HG02885 (cell line): ENCODE measurements around the gene PRX.
"Not testable (repeated sequence)": the region's sequence is repeated elsewhere in the genome, so short reads cannot be mapped to it uniquely, and the experiment has no call there.

Source experiments
- ATAC-seq: cut with Tn5 transposase; IDR thresholded peaks from one replicate; pipeline ENCODE4 v1.9.1; 2021; ENCODE audit warnings: mild to moderate bottlenecking; ENCODE audit not compliant: unreplicated experiment, poor library complexity

The PRX gene

DNA sequence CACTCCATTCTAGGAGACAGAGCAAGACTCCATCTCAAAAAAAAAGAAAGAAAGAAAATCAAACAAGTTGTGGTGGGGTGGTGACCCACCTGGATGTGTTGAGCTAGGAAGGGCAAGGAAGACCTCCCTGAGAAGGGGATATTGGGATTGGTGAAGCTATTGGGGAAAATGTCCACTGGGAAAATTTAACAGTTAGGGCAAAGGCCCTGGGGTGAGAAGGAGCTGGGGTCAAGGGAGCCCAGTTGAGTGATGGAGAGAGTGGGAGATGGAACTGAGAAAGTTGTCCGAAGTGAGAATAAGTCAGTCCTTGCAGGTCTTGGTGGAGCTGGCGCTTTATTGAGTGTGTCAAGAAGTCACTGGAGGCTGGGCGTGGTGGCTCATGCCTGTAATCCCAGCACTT is 25.1 kb upstream of the PRX start:
- ATAC-seq = no peak

DNA sequence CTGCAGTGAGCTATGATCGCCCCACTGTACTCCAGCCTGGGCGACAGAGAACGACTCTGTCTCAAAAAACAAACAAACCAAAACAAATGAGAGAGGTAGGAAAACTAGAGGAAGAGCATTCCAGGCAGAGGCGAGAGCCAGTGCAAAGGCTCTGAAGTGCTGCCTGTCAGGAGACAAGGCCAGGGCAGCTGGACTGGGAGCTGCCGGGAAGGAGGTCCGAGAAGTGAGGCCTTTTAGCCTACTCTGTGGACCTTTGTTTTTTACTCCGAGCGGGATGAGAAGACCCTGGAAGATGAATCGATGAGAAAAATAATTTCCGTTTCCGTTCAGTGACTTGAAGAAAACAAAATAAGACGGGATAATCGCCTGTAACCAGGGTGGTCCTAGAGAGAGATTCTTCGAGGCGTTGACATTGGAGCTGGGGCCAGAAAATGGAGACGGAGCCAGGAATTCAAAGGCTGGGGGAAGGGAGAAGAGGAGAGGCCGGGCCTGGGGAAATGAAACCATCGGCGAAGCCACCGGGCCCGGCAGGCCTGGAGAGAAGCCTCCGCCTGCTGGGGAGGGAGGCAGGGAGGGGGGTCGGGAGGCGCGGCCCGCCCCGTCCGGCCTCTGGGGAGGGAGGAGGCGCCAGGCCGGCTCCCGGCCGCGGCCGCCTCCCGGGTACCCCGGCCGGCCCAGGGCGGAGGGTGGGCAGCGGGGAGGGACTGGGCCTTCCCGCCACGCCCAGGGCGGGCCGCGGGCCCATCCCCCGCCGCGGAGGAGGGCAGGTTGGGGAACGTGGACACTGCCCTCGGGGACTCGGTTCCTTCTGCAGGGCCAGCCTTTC is 20.4 kb upstream of the PRX start:
- ATAC-seq = peak; percentile 67

DNA sequence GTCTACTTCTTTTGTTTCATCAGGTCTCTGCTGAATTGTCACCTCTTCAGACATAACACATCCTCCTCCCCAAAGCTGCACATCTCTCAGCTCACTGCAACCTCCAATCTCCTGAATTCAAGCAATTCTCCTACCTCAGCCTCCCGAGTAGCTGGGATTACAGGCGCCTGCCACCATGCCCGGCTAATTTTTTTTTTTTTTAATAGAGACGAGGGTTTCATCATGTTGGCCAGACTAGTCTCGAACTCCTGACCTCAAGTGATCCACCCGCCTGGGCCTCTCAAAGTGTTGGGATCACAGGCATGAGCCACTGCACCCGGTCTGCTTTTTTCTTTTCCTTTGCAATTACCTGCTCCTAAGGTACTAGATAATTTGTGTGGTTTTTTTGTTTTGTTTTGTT is 19.6 kb upstream of the PRX start:
- ATAC-seq = not testable (repeated sequence)

DNA sequence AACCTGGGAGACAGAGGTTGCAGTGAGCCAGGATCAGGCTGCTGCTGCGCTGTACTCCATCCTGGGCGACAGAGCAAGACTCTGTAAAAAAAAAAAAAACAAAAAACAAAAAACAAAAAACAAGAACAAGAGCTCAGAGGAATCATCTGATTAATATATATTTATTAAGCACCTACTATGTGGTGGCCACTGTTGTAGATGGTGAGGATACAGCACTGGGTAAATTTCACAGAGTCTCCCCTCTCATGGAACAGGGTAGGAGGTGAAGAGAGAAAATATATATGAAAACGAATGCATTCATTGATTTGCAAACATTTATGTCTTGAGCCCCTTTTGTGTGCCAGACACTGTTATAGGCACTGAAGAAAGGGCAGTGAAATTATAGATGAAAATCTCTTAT is 18.5 kb upstream of the PRX start:
- ATAC-seq = no peak

DNA sequence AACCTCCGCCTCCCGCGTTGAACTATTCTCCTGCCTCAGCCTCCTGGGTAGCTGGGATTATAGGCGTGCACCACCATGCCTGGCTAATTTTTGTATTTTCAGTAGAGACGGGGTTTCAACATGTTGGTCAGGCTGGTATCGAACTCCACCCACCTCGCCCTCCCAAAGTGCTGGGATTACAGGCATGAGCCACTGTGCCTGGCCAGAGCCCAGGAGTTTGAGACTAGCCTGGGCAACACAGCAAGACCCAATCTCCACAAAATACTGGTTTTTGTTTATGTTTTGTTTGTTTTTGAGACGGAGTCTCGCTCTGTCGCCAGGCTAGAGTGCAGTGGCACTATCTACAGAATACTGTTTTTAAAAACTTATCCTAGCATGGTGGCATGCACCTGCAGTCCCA is 17.1 kb upstream of the PRX start:
- not testable (repeated sequence) for ATAC-seq

DNA sequence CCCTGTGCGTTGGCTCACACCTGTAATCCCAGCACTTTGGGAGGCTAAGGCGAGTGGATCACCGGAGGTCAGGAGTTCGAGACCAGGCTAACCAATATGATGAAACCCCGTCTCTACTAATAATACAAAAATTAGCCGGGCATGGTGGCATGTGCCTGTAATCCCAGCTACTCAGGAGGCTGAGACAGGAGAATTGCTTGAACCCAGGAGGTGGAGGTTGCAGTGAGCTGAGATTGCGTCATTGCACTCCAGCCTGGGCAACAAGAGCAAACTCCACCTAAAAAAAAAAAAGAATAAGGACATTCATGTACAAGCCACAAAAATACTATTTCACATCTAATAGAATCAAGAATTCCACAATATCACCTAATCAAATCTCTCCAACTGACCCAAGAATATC is 15.0 kb upstream of the PRX start:
- not testable (repeated sequence) for ATAC-seq

DNA sequence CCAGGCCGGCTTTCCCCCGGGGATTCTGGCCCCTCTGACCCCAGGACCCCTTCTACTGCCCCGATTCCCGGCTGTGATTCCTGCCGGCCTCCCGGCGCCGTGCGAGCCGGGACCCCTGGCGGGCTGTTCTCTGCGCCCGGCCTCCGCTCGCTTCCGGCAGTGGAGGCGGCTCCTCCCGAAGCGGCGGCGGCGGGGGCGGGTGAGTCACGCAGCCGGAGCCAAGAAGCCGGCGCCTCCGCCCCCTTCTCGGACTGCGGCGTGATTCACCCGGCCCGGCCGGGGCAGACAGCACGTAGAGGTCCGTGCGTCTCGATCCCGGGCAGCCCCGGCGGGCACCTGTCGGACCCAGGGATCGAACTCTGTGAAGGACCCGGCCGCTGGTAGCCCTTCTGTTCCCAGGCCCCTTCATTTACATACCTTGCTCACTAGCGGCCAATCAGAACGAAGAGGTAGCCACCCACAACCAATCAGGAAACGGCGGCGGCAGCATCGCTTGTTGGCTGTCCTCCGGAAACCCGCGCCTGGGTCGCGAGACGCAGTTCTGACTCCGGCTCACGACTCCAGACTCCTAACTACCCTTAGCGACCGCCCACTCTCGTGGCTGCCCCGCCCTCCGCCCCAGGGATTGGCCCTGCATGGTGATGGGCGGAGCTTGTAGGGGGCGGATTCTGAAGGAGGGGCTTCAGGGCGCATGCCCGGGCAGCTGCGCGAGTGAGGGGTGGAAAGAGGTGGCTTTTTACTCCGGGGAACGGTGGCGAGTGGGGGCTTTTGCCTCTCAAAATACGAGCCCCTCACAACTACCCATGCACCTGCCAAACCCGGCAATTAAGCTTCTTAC is 12.5 kb upstream of the PRX start, which contains the start of gene SERTAD1:
TSS of gene SERTAD1 (minus strand) at position 543 of the 838 bp plus-strand sequence. CDS start 2,446 bp downstream, outside the sequence.
- ATAC-seq = peak; percentile 85

DNA sequence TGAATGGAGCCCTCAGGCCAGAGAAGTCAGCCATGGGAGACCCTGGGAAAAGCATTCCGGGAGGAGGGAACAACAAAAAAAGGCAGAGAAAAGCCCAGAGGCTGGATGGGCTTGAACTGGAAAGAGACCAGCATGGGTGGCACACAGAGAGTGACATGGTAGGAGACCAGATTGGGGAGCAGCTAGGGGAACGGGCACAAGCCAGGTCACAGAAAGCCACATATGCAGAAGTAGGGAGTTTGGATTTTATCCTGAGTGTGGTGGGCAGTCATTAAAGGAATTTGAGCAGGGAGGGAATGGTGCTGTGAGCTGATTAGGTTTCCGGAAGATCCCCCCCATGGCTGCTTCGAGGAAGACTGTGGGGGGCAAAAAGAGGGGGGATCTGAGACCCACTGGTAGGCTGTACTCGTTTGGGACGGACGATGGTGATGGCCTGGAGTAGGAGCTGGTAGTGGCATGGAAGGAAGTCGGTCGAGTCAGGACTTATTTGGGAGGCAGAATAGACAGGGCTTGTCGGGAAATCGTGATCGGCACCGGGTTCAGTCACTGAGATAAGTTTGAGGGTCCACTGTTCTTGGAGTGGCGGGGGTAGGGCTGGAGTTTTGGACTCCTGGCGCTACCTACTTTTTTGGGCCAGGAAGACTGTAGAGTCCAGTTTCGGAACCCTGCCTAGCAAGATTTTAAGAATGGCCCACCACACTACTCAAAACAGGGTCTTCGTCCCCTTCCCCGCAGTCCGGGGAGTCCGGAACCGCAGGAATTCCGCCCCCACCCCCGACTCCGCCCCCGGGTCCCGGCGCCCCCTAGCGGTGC is 11.7 kb upstream of the PRX start:
- ATAC-seq = no peak

DNA sequence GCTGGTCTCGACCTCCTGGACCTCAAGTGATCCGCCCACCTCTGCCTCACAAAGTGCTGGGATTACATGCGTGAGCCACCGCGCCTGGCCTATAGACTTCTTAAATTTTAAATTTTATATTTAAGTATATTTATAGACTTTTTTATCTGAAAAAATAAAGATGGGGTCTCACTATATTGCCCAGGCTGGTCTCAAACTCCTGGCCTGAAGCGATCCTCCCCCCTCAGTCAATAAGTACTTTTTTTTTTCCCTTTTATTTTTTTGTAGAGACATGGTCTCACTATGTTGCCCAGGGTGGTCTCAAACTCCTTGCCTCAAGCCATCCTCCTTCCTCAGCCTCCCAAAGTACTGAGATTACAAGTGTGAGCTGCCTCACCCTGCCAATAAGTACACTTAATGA is 10.8 kb upstream of the PRX start:
- no peak for ATAC-seq

DNA sequence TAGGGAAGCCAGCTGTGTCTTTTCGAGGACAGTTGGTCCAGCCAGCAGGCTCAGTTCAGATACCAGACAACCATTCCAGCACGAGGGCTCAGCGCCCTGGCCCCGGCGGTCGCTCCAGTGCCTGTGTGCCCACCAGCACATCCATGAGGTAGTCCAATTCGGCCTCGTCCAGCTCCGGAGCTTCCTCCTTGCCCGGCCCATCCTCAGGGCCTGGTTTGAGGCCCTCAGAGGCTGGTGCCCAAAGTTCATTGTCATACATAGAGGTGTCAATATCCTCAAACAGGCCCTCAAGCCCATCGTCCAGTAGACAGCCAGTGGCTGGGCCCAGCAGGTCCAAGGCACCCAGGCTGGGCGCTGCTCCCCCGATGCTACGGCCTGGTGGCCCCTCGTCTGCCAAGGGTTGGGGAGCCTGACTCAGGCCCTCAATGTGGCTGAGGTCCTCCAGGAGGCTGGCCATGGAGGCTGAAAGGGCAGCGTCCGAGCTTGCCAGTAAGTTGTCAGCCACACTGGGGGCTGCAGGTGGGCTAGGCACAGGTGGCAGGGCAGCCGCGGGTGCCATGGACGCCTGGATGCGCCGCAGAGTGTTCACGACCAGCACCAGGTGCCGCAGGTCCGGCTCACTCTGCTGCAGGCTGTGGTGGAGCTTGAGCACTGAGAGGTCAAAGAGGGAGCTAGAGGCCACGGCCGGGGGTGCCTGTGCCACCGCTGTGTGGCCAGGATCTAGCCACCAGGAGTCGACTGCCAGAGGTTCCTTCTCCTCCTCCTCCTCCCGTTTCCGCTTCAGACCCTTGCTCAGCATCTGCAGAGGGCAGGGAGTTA is 9.8 kb upstream of the PRX start:
- ATAC-seq = no peak

DNA sequence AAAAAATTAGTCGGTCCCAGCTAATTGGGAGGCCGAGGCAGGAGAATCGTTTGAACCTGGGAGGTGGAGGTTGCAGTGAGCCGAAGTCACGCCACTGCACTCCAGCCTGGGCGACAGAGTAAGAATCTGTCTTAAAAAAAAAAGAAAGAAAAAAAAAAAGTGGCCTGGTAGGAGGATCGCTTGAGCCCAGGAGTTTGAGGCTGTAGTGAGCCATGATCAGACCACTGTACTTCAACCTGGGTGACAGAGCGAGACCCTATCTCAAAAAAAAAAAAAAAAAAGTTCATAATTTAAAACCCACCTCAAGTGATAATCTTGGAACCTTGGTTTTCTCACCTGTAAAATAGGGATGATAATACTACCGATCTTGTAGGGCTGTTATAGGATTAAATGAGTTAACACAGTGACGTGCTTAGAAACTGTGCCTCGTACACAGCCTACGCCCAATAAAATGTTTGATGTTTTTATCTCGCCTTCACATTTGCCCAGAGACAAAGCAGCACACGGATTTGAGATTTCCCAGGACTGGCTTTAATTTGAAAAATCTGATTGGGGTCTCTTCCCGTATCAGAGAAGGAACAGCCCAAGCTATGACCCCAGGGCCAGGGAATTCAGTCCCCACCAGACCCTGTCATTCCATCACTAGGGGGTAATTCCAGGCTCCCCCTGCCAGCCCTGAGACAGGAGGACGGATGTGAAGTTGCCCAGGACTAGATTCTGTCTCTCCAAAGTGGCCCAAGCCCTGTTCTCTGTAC is 9.0 kb upstream of the PRX start:
- no peak for ATAC-seq

DNA sequence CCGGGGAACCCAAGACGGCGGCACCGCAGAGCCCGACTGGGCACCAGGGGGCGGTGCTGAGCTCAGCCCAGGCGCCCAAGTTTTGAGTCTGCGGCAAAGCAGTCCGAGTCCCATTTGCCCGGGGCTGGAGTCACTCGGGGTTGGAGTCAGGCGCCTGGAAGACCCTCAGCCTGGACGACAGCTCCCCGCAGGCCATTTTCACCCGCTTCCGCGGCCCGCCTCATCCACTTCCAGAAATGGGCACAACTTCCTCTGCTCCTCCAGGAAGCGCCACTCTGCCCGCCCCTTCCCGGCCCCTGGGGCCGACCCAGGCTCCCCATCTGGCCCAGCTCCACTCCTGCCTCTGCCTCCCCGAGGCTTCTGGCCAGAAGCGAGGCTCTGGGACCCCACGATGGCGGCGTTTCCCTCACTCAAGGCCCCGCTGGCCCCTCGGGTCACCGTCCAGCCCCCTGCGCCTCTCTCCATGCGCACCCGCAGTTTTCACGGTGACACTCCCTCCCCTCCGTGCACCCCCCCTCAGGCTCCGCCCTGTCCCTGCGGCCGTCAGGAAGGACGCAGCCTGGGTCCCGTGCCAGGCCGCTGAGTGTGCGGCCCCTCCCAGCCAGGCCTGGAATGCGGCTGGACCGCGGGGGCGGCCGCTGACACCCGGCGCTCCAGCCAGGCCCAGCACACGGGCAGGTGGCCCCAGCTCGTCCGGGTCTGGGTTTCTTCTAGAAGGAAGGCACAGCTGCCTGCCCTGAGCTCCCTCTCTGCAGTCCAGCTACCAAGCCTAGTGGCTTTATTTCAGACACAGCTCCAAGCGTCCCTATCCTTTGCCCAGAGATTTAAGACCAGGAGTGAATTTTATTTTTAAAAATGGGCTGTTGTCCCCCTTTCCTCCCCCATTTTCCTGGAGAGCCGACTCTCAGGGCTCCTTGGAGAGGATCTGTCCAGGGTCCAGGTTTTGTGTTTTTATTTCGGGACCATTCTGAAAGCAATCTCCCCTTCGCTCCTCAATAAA is 7.9 kb upstream of the PRX start:
- ATAC-seq = peak; percentile 44

DNA sequence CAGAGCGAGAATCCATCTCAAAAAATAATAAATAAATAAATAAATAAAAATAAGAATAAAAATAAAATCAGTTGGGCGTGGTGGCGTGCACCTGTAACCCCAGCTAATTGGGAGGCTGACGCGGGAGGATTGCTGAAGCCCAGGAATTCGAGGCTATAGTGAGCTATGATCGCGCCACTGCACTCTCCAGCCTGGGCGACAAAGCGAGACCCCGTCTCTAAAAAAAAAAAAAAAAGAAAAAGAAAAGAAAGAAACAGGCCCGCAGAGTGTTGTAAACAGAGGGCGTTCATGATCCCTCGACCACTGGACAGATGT is 7.2 kb upstream of the PRX start:
- ATAC-seq = no peak

DNA sequence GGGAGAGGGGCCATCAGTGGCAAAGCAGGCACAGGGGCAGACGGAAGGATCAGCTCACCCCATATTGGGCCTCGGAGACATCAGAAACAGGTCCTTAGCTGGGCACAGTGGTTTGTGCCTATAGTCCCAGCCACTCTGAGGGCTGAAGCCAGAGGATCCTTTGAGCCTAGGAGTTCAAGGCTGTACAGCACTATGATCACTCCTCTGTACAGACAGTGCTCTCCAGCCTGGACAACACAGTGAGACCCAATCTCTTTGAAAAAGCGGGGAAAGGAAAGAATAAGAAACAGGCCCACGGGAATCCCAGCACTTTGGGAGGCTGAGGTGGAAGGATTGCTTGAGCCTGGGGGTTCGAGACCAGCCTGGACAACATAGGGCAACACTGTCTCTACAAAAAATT is 6.6 kb upstream of the PRX start:
- ATAC-seq = no peak

DNA sequence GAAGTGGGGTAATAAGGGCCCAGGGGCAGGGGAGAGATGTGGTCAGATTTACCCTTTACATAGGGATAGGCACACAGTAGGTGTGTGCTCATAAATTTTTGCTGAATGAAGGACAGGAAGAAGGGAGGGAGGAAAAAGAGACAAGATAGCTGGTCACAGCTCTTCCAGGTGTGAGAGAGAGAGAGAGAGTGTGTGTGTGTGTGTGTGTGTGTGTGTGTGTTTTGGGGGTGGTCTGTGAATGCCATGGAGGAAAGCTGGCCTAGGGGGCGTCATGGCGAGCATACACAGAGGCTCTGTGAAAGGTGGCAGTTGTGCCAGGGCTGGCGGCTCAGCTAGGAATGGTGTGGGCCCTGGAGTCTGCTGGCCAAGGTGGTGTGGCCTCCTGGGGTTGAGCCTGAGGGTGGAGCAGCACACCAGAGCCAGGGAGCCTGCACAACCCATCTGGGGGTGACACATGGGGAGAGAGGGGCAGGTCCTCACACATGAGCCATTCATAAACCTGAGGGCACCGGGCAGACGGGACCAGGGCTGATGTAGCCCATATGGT is 6.0 kb upstream of the PRX start:
- ATAC-seq = no peak

DNA sequence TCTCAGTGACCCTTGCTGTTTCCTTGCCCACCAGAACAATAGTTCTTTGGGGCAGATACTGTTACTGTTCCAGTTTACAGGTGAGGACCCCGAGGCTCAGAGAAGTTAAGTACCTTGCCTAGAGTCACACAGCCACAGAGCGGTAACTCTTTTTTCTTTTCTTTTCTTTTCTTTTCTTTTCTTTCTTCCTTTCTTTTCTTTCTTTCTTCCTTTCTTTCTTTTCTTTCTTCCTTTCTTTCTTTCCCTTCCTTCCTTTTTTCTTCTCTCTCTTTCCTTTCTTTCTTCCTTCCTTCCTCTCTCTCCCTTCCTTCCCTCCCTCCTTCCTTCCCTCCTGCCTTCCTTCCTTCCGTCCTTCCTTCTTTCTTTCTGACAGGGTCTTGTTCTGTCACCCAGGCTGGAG is 4.9 kb upstream of the PRX start:
- ATAC-seq = no peak

DNA sequence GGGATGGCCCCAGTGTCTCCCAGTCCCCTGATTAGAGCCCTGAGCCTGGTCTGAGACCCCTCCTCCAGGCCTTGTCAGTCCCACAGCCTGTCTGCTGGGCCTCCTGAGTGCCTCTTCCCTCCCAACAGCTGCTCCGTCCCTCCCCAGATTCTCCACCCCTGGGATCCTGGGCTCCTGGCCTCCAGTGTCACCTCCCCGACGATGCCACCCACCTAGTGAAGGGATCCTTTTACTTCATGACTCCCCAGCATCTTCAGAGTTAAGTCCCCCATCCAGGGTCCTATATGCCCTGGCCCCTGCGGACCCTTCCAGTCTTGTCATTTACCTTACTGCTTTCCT is 4.4 kb upstream of the PRX start:
- no peak for ATAC-seq
